ENCODE measurements around the gene ANKRD33.

DNA sequence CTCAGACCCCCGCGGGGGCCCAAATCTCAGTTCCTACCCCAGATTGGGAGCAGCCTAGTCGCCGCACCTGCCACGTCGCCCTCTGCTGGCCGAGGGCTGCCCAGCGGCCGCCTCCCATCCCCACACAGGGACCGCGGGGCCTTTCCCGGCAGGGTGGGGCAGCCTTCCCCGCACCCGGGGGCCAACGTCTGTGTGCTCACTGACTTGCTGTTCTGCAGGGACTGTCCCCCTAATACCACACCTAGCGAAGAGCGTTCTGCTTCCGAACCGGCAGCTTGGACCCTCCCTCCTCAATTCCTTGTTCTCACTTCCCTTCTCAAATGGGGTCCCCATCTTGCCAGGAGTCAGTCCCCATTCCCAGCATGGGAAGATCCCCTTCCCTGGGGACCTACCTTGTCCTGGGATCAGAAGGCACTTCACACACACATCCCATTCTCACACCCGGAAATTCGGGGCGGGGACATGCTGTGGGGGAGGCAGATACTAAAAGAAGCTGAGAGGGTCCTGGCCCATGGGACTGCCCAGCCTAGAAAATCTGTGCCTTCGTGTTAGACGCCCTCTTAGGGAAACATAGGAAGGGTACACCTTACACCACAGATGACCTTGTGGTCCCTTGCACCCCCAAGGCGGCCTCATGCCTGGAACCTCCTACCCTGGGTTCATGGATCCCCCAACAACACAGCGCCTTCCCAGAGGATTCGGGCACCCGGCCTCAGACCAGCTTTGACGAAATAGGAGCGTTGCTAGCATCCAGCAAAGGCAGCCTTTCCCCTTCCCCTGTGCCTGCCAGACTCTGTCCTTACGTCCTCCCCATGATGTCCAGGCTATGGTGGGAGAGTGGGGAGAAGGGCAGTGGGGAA, 35.8 kb downstream of the ANKRD33 start:
- no peak for TF ChIP-seq POLR2A (IDR thresholded peaks at IDR 0.05; ENCODE audit: low read depth, low read length)
- no peak for TF ChIP-seq POLR2AphosphoS5 (IDR thresholded peaks at IDR 0.05; ENCODE audit: low read depth, low read length)
- peak; percentile 35; the same call in 1 of the 2 replicates for TF ChIP-seq SPI1 (IDR thresholded peaks at IDR 0.05; ENCODE audit: low read depth, low read length)
- TF ChIP-seq TAF1 (IDR thresholded peaks at IDR 0.05; ENCODE audit: low read depth, low read length): no peak

All from GM12891 (cell line).